Suprapubic skin (tissue), 4 donors: ENCODE measurements around the gene POLE.

Experiments used
- EP300 ChIP-seq: sonication (generic); formaldehyde crosslinking; IDR thresholded peaks from one replicate; pipeline ENCODE4 v1.6.1; 2017; ENCODE audit warnings: antibody characterized with exemption
- POLR2A ChIP-seq, 2 donors: fragments of 450-650 bp; IDR thresholded peaks; one replicate each; pipeline ENCODE4 v1.6.1; 2017; ENCODE audit warnings: antibody characterized with exemption in 2 of 2, mild to moderate bottlenecking in 2 of 2, moderate library complexity in 2 of 2
- POLR2AphosphoS5 ChIP-seq, 3 donors: sonication (generic); formaldehyde crosslinking; IDR thresholded peaks; one replicate each; pipeline ENCODE4 v1.6.1; 2017; ENCODE audit warnings: antibody characterized with exemption in 3 of 3
- TF ChIP-seq, protein P1 (sequence below), 2 donors: fragments of 200-600 bp in 1 of 2; fragments of 450-650 bp in 1 of 2; sonication (generic) in 1 of 2; IDR thresholded peaks; one replicate each; pipeline ENCODE4 v1.5.1; 2016 to 2019; ENCODE audit warnings: antibody characterized with exemption in 2 of 2, mild to moderate bottlenecking in 1 of 2, moderate library complexity in 1 of 2

DNA sequence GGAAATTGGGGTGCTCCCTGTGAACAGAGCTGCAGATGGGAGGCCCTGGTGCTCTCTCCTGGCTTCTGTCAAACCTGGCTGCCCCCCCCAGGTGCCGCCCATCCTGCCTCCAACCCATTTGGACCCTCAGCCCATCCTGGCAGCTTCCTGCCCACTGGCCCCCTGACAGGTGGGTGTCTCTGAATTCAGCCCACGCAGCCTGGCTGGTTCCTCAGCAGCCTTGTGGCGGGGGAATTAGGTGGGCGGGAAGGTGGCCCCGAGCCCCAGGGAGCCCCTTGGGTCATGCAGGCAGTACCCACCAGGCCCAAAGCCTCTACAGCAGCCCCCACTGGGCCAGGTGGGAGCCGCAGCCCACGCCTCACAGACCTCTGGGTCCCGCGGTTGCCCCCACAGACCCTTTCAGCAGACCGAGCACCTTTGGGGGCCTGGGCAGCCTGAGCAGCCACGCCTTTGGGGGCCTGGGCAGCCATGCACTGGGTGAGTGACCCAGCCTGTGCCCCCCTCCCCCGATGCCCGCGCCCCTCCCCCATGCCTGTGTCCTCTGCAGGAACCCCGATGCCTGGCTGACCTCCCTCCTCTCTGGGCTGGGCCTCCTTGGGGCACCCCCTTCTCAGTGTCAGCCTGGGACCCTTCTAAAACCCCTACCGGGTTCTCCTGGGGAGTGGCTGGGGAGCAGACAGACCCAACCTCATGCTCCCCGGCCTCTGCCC is 105.6 kb downstream of the POLE start:
- TF ChIP-seq POLR2AphosphoS5 (IDR thresholded peaks at IDR 0.05) (no peak), POLR2A (IDR thresholded peaks at IDR 0.05) (no peak), EP300 (no peak)
- TF ChIP-seq, protein P1, sequence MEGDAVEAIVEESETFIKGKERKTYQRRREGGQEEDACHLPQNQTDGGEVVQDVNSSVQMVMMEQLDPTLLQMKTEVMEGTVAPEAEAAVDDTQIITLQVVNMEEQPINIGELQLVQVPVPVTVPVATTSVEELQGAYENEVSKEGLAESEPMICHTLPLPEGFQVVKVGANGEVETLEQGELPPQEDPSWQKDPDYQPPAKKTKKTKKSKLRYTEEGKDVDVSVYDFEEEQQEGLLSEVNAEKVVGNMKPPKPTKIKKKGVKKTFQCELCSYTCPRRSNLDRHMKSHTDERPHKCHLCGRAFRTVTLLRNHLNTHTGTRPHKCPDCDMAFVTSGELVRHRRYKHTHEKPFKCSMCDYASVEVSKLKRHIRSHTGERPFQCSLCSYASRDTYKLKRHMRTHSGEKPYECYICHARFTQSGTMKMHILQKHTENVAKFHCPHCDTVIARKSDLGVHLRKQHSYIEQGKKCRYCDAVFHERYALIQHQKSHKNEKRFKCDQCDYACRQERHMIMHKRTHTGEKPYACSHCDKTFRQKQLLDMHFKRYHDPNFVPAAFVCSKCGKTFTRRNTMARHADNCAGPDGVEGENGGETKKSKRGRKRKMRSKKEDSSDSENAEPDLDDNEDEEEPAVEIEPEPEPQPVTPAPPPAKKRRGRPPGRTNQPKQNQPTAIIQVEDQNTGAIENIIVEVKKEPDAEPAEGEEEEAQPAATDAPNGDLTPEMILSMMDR (IDR thresholded peaks at IDR 0.05), result no peak
